ENCODE data around the gene ADAMTS13.
"Not testable (repeated sequence)": the region's sequence is repeated elsewhere in the genome, so short reads cannot be mapped to it uniquely, and the experiment has no call there.

ADAMTS13 gene

DNA sequence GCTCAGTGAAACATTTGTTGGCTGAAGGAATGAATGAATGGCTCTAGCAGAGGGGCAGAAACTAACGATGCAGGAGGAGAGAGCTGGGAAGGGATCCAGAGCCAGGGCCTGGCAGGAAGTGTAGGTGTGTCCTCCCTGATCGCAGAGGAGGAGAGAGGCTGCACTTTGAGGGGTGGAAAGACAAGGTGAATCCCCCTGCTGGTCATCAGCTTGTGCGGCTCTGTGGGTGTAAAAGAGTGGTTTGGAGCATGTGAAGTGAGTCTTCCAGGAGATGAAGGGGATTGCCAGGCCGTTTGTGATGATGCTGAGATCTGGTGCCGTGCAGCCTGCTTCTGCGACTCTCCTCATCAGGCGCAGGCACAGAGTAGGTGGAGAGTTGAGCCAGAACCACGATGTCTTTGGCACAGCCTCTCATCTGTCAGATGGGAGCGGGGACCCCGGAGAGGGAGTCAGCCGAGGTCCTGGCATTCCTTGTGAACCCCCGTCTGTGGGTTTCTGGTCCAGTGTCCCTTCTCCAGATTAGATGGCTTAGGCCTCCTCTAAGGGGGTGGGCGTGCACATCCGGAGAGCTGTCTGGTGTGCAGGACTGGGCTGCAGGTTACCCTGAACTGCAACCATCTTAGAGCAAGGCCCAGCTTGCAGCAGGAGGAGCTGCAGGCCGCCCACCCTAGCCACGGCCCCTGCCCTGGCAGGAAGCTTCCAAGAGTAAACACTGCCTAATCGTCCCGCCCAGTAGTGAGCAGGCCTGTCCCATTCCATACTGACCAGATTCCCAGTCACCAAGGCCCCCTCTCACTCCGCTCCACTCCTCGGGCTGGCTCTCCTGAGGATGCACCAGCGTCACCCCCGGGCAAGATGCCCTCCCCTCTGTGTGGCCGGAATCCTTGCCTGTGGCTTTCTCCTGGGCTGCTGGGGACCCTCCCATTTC is at the start of gene ADAMTS13:
TSS of gene ADAMTS13 (plus strand) at position 753 of the 928 bp plus-strand sequence. CDS start at position 830, 77 bp downstream.
- DNase-seq = peak; percentile 85

DNA sequence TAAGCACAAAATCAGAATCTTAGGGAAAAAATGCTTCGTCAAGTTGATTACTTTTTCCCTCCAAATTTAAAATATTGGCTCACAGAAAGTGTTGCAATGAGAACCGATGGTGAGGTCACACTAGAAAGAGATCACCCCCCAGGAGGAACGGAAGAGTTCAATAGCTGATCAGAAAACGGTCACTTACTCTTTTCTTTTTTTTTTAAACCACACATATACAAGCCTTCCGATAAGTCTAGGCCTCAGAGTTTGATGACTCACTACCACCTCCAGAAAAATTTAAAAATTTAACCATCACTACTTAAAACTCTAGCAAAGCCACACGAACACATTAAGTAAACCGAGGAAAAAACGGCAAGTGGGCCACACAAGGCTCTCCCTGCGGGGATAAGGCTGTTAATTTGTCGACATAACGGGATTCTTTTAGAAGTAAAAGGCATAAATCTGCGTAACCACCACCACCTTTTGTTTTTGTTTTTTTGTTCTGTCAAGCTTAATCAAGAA is 47.5 kb upstream of the ADAMTS13 start:
- DNase-seq = no peak

DNA sequence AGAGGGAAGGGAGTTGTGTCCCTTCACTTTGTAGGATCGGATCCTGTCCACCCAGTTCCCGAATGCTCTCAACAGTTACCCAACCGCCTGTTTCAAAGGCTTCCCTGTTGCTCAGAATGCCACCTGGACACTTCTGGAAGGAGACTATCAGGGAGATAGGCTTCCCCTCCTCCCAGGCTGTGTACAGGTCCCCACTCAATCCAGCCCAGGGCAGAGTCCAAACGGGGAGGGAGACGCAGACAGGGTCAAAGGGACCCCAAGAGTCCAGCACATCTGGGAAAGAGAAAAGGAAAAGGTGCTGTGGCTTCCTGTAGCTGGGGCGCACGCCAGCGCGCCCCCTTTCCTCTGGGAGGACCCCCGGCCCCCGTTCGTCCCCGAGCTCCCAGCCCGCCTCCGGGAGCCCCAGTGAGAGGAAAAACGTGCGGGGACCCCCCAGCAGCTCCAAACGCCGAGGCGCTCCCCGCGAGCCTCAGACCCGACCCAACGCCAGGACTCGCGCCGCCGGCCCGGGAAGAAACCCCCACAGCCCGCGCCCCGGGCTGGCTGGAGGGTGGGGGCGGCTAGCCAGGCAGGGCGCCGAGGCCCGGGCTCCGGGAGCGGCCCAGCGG is 46.9 kb upstream of the ADAMTS13 start:
- DNase-seq = no peak

DNA sequence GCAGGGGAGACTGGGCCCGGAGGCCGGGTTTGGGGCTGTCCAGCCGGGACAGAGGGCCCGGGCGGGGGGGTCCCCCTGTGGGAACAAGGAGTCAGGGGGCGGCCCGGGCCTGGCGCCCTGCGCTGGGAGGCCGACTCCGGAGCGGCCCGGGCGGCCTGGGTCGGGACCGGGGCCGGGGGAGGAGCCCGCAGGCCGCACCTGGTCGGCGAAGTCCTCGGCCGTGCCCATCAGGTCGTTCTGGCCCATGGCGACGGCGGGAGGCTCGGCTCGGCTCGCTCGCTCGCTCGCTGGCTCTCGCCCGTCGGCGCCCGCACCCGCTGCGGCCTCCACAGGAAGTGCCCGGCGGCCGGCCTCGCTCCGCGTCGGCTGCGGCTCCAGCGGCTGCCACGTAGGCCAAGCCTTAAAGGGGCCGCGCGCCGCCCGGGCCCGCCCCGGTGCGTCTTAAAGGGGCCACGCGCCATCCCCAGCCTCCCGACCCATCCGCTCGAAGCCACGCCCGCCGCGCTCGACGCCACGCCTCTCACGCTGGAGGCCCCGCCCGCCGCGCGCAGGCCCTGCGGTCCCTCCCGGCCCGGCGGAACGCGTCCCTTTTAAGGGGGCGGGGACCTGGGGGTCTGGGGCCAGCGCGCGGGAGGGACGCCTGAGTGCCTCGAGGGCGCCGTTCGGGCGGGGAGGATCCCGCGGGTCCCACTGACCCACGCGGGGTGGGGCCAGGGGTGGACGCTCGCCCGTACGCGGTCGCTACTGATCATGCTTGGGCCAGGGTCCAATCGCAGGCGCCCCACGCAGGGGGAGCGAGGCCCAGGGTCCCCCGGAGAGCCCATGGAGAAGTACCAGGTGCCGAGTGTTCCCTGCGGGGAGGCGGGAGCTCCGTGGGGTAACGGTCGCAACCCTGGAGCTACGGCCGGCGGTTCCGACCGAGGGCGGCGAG is 46.2 kb upstream of the ADAMTS13 start, which contains the start of the genes STKLD1 and SURF4:
TSS of gene STKLD1 (plus strand) at position 643 of the 931 bp plus-strand sequence. CDS start at position 751, 108 bp downstream.
TSS of gene SURF4 (minus strand) at position 337 of the 931 bp plus-strand sequence. CDS start at position 246, 91 bp downstream.
- DNase-seq = peak; percentile 97

DNA sequence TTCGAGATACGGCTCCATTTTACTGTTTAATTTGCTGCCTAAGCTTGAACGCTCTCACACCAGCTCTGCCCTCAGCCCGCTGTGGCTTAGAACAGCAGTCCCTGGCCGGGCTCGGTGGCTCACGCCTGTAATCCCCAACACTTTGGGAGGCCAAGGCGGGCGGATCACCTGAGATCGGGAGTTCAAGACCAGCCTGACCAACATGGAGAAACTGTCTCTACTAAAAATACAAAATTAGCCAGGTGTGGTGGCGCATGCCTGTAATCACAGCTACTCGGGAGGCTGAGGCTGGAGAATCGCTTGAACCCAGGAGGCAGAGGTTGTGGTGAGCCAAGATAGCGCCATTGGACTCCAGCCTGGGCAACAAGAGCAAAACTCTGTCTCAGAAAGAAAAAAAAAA is 44.9 kb upstream of the ADAMTS13 start:
- not testable (repeated sequence) for DNase-seq

DNA sequence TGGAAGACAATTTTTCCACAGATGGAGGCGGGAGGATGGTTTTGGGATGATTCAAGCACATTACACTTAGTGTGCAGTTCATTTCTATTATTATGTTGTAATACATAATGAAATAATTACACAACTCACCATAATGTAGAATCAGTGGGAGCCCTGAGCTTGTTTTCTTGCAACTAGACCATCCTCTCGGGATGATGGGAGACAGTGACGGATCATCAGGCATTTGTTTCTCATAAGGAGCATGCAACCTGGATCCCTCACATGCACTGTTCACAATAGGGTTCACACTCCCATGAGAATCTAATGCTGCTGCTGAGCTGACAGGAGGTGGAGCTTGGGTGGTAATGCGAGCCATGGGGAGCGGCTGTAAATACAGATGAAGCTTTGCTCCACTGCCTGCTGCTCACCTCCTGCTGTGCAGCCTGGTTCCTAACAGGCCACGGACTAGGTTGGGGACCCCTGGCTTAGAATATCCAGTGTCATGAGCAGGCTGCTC is 44.4 kb upstream of the ADAMTS13 start:
- DNase-seq = no peak

DNA sequence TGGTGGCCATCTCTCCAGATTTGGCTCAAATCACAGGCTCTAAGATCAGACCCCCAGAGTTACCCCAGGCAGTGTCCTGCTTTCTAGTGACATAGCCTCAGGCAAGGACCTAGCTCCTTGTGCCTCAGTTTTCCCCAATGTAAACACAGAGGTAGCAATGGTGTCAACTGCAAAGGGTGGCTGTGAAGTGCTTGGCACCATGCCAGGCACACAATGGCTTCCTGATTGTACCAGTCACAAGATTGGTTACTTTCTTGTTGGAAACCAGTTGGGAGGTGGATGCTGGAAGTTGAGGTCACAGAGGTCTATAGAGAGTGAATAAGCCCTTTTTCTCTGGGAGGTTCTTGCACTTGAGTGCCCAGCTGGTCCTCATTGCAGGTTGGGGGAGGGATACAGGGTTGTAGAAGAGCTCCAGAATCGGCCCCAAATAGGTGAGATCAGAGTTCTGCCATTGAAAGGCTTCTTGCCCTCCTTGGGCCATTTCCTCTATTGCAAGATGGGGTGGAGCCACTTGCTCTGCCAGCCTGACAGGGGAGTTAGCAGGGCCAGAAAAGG is 43.7 kb upstream of the ADAMTS13 start:
- DNase-seq = no peak

DNA sequence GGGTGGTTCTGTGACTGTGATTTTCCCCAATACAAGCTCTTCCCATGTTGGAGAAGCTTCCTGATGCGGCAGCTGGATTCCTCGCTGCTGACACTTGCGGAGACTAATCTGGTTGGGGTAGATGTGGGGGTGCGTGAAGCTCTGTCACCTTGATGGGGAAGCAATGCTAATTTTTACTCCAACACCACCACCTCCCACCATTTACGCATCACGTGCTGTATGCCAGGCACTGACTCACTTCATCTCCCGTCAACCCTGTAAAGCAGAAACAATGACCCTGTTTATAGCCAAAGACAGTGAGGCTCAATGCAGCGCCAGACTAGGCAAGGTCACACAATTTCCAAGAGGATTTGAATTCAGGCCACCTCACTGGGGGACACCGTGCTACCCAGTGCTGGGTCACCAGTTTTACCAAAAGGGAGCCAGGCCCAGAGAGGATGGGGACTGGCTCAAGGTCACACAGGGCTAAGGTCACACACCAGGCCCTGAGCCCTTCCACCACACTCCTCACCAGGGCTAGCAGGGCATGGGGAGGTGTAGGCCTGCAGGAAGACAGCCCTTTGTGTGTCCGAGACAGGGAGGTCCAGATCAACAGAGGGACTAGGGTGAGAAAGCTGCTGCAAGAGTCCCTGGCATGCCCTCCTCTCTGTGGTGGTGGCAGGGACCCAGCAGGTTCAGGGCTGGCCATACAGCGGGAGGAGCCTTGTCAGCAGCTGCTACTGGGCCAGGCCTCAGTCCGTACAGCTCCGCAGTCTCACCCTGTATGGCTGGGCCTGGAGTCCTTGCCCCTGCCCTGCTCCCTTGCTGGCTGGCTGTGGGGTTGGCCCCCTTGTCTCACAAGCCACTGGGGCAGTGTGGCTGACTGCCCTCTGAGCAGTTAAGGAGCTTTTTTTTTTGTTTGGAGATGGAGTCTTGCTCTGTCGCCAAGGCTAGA is 42.7 kb upstream of the ADAMTS13 start:
- no peak for DNase-seq

DNA sequence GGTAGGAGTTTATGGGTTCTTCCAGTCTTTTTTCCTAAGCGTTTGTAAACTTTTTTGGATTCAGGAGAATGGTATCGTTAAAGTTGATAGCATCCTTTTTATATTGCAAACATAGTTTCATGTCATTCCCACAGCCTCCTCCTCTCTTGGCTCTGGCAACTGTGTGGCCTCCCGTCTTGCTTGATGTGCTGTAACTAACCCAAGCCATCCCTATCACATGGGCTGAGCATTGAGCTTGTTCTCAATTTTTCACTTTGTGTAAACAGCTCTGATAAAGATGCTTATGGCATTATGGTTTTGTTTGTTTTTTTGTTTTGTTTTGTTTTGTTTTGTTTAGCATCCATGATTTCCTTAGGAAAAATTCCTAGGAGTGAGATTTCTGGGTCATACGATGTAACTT is 41.4 kb upstream of the ADAMTS13 start:
- DNase-seq = no peak

DNA sequence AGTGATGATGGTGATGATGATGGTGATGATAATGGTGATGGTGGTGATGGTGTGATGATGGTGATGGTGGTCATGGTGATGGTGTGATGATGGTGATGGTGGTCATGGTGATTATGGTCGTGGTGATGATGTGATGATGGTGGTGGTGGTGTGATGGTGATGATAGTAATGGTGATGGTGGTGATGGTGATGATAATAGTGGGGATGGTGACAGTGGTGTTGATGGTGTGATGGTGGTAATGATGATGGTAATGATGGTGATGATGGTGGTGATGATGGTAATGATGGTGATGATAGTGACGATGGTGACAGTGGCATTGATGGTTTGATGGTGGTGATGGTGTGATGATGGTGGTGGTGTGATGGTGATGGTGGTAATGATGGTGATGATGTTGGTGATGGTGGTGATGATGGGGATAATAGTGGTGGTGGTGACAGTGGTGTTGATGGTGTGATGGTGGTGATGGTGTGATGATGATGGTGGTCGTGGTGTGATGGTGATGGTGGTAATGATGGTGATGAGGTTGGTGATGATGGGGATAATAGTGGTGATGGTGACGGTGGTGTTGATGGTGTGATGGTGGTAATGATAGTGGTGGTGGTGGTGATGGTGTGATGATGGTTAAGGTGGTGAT is 39.5 kb upstream of the ADAMTS13 start:
- no peak for DNase-seq

DNA sequence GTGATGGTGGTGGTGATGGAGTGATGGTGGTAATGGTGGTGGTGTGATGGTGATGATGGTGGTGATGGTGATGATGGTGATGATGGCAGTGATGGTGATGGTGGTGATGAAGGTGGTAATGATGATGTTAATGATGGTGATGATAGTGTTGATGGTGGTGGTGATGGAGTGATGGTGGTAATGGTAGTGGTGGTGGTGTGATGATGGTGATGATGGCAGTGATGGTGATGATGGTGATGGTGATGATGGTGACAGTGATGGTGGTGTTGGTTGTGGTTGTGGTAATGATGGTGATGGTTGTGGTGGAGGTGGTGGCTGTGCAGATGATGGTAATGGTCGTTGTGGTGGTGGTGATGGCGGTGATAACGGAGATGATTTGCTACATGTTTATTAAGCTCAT is 38.7 kb upstream of the ADAMTS13 start:
- no peak for DNase-seq

DNA sequence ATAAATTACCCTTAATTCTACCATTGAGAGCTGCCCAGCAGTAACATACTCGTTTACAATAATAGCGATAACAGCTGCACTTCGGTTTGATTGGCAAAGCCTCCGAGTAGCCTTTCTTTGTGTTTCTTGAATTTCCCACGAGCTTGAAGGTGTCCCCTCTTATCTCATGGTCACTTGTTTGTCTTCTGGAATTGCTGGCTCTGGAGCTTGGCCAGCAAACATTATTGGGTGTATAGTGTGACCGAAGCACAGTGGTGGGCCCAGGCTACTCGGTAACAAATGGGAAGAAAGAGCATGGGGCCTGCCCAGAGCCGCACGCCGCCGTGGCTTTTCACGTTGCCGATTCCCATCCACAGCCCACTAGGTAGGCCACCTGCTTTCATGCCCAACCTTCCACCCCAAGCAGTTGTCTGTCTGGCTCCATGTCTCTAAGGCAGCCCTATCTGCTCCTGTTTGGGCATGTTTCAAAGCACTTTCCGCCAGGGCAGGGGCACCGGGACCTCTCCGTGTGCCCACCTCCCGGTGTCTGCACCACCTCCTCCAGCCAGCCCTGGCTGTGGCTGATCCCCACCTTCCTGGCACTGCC is 37.3 kb upstream of the ADAMTS13 start:
- DNase-seq = no peak

DNA sequence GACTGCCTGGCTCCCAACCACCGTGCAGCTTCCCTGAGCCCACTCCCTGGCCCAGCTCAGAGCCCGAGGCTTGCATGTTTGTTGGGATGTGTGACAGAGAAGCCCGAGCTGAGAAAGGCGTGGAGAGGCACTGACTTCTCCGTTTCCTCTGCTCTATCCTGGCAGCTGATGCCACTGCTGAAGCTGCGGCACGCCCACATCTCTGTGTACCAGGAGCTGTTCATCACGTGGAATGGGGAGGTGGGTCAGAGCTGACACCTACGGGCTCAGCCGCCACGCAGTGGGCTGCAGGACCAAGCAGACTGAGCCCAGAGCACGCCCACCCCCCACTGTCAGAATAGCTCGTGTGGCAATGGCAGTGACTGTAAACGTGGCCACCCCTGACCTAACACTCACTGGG is 36.7 kb upstream of the ADAMTS13 start:
- no peak for DNase-seq

DNA sequence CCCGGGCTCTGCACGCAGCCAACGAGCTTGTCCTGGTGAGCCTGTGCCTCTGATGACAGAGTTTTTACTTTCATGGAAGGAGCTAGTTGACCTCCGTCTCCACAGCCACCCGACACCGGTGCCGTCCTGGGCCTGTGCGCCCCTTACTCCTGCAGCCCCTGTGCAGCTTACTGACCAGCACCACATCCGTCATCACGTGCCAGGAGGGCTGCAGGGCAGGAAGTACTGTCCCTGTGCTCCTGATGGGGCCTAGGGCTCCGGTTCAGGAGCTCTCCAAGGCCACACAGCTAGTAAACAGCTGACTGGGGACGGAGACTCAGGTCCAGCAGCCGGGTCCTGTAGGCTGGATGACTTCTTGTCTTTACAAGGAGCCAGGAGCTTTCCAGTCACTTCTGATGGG is 35.8 kb upstream of the ADAMTS13 start:
- no peak for DNase-seq

DNA sequence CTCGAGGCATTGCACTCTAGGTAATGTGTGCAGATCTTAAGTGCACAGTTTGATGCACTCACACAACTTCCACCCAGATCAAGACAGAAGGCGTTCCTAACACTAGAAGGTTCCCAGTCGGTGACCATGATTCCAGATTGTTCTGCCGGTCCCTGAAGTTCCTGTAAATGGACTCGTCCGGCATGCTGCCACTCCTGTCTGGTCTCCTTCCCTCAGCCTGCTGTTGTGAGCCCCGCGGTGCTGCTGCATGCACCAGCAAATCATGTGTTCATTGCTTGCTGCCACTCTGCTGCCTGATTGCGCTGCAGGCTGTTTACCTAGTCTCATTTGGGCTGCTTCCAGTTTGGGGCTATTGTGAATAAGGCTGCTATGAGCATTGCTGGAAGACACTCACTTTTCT is 34.5 kb upstream of the ADAMTS13 start:
- no peak for DNase-seq

DNA sequence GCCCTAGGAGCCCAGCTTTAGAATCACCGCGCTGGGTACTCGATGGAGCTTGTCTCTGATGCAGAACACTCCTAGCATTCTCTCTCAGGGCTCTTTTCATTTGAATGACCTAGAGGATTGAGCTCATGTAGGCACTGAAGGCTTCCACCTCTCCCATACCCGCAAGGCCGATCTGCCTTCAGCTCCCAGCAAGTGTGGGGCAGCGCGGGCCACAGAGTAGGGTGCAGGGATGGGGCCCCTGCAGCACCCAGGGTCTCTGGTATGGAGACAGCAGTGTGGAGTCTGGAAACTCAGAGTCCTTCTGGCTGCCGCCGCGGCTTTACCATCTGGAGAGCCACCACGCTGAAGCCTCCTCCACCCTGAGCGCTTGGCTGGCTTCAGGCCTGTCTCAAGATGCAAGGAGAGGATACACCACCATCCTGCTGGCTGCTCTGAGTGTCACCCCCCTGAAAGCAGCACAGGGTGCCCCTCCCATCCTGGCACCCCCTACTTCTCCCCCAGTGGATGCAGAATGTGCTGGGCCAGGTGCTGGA is 33.1 kb upstream of the ADAMTS13 start:
- no peak for DNase-seq

DNA sequence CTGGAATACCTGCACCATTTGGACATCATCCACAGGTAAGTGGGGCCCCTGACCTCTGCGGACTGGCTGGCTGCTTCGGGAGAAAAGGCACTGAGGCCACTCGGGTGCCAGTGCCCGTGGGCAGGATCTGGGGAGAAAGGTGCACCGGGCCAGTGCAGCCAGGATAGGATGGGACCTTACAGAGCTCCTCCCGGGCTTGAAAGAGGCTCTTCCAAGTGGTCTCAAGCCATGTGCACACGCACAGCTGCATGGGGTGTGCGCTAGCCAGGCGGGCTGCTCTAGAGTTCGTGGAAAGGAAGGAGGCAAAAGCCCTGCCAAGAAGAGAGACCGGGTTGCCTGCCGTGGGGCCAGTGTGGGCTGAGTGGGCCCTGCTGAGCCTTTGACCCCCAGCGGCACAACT is 32.6 kb upstream of the ADAMTS13 start:
- no peak for DNase-seq

DNA sequence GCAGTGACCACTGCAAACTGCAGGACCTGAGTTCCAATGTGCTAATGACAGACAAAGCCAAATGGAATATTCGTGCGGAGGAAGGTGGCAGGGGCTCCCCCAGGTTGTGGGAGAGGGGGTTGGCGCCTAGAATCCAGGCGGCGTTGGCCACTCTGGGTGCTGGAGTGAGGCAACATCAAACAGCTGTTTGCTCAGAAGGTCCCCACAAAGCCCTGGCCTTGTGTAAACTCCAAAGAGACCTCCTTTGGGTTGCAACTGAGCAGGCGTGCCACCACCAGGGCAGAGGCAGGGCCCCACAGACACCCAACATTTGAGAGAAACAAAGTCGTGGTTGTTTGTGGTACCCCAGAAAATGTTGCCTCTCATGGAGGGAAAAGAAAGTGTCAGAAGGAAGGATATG is 31.5 kb upstream of the ADAMTS13 start:
- DNase-seq = no peak

DNA sequence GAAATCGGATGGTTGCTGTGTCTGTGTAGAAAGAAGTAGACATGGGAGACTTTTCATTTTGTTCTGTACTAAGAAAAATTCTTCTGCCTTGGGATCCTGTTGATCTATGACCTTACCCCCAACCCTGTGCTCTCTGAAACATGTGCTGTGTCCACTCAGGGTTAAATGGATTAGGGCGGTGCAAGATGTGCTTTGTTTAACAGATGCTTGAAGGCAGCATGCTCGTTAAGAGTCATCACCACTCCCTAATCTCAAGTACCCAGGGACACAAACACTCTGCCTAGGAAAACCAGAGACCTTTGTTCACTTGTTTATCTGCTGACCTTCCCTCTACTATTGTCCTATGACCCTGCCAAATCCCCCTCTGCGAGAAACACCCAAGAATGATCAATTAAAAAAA is 30.7 kb upstream of the ADAMTS13 start:
- not testable (repeated sequence) for DNase-seq

DNA sequence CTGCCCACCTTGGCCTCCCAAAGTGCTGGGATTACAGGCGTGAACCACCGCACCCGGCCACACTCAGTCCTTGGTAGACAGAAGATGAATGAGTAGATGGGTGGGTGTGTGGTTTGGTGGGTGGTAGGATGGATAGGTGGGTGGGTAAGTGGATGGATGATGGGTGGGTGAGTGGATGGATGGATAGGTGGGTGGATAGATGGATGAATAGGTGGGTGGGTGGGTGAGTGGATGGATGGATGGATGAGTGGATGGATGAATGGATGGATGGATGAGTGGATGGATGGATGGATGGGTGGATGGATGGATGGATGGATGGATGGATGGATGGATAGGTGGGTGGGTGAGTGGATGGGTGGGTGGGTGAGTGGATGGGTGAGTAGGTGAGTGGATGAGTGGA is 29.9 kb upstream of the ADAMTS13 start:
- not testable (repeated sequence) for DNase-seq

Measured in islet precursor cell (in vitro differentiated cells).